HG03442 (cell line): Measurements from ENCODE around the gene EYA2.

ENCODE experiments used
- ATAC-seq: cut with Tn5 transposase; IDR thresholded peaks from one replicate; pipeline ENCODE4 v1.9.1; 2021; ENCODE audit warnings: mild to moderate bottlenecking, moderate library complexity; ENCODE audit not compliant: unreplicated experiment

EYA2 gene

DNA sequence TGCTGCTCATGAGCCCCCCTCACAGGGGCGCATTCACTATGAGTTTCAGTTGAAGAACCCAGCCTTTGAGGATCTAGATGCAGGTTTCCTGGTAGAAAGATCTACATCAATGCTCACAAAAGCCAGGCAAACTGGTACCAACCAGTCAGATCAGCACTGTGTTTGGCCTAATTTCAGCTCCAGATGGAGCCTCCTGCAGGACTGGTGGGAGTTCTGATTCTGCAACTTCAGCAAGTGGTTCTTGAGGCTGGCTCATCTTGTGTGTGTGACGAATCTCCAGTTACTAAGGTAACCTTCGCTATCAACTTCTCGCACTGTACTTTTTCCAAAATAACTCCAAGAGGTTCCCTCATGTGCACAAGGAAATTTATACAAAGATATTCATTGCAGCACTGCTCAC is 343.1 kb downstream of the EYA2 start:
- ATAC-seq: no peak
